HEK293 (cell line): Measurements from ENCODE around the gene DLX4.

ENCODE experiments used
- CTCF ChIP-seq: fragments of 450-650 bp; formaldehyde crosslinking; IDR thresholded peaks from 2 replicates; pipeline ENCODE4 v1.5.1; 2016; ENCODE audit warnings: missing biosample characterization, missing genetic modification characterization
- ZNF692 ChIP-seq: fragments of 450-650 bp; formaldehyde crosslinking; IDR thresholded peaks from 2 replicates; pipeline ENCODE4 v1.5.1; 2016; ENCODE audit warnings: missing biosample characterization, missing genetic modification characterization

- TF ChIP-seq ZNF692 (tag by site-specific recombination) (no peak), CTCF (no peak)
Measured at GRCh38 chr17:49997301-49997650, 28.3 kb downstream of the DLX4 start.
